Astrocyte of the cerebellum (primary cell): ENCODE measurements around the gene CDC14A.

Experiments used
- DNase-seq: peaks from one replicate; pipeline ENCODE4 v3.0.0-alpha.2; 2011; ENCODE audit warnings: low read depth
- H3K4me3 ChIP-seq: 2 replicates; pipeline ENCODE4 v1.5.1; 2011; ENCODE audit warnings: mild to moderate bottlenecking, low read depth, low read length, moderate library complexity
- in situ Hi-C: cut with HindIII; loops from 2 replicates; pipeline ENCODE4 v1.10.0; 2017; ENCODE audit warnings: low sequenced_read_pairs
- TF ChIP-seq, protein P1 (sequence below): IDR thresholded peaks from 2 replicates; pipeline ENCODE4 v1.5.1; 2012; ENCODE audit warnings: low read length, low read depth, moderate library complexity, mild to moderate bottlenecking; ENCODE audit errors: missing control alignments

The CDC14A gene

DNA sequence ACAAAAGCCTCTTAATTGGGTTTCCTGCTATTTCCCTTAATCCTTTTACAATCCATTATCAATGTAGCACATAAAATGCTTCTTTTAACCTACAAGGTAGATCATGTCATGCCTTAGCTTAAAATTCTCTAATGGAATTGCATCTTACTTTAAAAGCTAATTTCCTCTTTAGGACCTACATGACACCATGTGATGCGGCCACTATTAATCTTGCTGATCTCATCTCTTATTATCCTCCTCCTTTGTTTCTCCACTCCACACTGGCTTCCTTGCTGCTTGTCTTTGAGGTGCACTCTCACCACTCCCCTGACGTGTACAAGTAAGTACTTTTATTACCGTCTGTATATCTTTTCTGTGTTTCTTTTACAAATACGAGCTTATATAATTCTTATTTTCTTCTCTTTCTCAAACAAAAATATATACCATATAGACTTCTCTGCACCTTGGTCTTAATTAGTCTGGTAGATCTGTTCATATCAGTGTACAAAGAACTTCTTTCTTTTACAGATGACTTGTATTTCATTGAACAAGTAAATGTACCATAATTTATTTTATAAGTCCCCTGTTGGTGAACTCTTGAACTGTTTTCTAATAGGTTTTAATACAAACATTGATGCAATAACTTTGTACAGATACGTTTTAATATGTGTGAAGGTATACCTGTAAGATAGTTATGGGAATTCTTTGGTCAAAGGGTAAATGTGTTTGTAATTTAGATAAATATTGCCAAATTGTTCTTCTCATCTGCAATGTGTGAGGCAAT, 213.8 kb downstream of the CDC14A start:
- in situ Hi-C loops = no loop called here
- TF ChIP-seq, protein P1, sequence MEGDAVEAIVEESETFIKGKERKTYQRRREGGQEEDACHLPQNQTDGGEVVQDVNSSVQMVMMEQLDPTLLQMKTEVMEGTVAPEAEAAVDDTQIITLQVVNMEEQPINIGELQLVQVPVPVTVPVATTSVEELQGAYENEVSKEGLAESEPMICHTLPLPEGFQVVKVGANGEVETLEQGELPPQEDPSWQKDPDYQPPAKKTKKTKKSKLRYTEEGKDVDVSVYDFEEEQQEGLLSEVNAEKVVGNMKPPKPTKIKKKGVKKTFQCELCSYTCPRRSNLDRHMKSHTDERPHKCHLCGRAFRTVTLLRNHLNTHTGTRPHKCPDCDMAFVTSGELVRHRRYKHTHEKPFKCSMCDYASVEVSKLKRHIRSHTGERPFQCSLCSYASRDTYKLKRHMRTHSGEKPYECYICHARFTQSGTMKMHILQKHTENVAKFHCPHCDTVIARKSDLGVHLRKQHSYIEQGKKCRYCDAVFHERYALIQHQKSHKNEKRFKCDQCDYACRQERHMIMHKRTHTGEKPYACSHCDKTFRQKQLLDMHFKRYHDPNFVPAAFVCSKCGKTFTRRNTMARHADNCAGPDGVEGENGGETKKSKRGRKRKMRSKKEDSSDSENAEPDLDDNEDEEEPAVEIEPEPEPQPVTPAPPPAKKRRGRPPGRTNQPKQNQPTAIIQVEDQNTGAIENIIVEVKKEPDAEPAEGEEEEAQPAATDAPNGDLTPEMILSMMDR = no peak
- DNase-seq = no peak
- H3K4me3 ChIP-seq = no peak overlapping the region

GRCh38 chr1:100567062-100567461, 214.8 kb downstream of the CDC14A start:
- no peak overlapping the region for H3K4me3 ChIP-seq
- in situ Hi-C loops = no loop called here
- TF ChIP-seq, protein P1 = no peak
- no peak for DNase-seq
